ENCODE data around the gene PALB2.
"Not testable (repeated sequence)": the region's sequence is repeated elsewhere in the genome, so short reads cannot be mapped to it uniquely, and the experiment has no call there.

Gene PALB2

DNA sequence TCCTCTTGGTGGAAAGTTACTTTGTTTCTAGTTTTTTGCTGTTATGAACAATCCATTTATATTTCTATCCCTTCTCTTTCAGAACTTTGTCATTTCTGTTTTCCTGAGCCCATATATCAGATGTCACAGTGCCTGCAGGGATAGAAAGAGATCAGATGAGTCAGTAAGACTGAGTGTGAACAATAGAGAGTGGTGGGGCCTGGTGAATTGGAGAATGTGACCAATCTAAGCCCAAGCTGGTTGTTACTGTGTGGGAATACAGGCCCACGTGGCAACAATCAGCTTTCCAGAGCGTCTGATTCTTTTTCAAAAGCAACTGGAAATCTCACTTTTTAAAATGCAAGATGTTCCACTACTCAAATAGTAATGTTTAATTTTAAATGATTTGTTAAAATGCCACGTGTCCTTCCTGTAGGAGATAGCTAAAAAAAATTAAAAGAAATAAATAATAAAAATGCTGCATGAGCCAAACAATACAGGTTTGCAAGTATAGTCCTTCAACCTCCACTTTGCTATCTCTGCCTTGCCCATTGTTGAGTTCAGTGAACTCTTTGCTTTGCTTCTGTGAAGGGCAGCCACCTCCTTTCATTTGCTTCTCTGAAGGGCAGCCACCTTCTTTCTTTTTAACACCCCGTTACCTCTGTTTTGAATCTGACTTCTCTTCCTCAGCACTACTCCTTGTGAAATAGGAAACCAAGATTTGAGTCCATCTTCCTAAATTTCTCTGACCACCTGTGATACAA lies 9.7 kb upstream of the PALB2 start:
- DNase-seq (ENCODE audit: extremely low spot score, insufficient read length, low read depth) (no peak), FAIRE-seq (peak; percentile 63)

DNA sequence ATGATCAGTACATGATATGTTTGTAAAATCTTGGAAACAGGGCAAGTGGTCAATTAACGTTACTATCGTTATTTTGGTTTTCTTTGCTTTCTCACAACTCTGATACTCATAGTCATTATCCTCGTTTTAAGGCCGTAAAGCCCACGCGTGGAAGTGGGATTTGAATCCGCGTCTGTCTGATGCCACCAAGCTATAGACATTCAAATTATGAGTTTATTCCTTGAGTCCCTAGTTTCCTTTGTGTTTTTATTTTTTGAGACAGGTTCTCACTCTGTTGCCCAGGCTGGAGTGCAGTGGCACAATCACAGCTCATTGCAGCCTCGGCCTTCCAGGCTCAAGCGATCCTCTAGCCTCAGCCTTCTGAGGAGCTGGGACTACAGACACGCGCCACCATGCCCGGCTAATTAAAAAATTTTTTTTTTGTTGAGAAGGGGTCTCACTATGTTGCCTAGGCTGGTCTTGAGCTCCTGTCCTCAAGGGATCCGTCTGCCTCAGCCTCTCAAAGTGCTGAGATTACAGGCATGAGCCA lies 1.2 kb upstream of the PALB2 start:
- no peak for DNase-seq (ENCODE audit: extremely low spot score, insufficient read length, low read depth)
- no peak for FAIRE-seq

DNA sequence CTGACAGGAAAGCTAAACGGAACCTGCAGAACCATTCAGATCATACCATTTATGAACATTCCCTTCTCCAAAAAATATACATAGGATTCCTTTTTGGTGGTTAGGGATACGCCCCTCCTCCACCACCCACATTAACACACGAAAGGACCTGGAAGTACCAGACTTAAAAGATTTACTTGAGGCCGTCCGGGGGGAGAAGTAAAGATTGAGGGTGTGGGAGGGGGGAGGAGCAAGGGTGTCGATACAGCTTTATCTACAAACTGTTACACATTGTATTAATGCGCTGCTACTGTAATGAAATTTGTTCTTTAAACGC lies 537 bp downstream of the PALB2 start:
- FAIRE-seq, result no peak

DNA sequence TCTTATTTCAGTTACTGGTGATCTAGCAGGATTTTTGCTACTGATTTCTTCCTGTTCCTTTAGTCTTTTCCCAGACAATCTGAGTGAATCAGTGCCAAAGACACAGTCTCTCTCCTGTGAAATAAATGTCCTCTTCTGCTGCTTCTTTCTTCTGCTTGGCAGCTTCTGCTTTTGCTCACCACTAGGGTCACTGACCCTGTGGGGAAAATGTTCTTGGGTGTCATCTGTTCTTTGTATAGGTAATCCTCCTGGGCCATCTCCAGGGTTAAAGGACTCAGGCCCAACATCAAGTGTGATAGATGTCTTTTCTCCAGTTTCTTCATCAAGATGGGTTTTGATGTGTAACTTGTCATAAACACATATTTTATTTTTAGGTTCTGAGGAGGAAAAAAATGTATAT lies 5.2 kb downstream of the PALB2 start:
- DNase-seq (ENCODE audit: extremely low spot score, insufficient read length, low read depth), result no peak
- no peak for FAIRE-seq

More for the DNA sequence above, 537 bp downstream of the PALB2 start:
- no peak for DNase-seq (ENCODE audit: extremely low spot score, insufficient read length, low read depth)

DNA sequence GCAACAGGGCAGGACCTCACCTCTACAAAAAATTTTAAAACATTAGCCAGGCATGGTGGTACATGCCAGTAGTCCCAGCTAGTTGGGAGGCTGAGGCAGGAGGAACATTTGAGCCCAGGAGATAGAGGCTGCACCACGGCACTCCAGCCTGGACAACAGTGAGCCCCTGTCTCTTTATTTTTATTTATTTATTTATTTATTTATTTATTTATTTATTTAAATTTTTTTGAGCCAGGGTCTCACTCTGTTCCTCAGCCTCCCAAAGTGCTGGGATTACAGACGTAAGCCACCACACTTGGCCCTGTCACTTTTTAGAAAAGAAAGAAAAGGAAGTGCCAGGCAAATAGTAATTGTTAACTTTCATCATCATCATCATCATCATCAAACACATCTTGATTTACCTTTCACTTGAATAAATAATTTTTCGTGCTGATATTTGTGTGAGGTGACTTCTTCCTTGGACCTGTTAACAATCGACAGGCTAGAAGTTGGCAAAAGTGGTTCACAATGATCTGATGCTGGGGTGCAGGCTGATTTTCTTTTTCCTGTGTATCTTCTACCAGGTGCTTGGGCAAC lies 6.6 kb downstream of the PALB2 start:
- FAIRE-seq, result no peak
- DNase-seq (ENCODE audit: extremely low spot score, insufficient read length, low read depth), result no peak

DNA sequence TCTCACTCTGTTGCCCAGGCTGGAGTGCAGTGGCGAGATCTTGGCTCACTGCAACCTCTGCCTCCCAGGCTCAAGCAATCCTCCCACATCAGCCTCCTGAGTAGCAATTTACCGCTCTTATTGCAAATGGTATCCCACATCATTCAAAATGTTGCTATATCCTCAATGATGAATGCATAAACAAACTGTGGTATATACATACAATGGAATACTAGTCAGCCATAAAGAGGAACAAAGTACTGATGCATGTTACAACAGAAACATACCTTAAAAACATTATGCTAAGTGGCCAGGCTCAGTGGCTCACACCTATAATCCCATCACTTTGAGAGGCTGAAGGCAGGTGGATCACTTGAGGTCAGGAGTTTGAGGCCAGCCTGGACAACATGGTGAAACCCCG lies 9.2 kb downstream of the PALB2 start:
- not testable (repeated sequence) for FAIRE-seq; DNase-seq (ENCODE audit: extremely low spot score, insufficient read length, low read depth)

DNA sequence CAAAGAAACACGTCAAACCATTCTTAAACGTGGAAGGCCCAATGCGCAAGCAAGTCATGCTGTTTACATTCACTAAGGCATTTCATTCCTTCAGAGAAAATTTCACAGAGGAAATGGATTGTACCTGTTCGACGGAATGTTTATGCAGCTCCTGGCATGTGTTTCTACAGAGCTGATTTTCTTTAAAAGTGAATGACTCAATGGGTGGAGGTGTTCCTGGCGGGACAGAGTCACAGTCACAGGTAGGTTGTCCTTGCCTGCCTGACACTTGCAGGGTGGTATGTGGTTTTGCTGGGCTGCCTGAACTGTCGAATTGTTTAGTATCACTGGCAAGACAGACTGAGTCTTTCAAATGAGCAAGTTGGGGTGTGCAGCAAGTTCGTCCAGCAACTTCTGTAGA lies 11.6 kb downstream of the PALB2 start:
- DNase-seq (ENCODE audit: extremely low spot score, insufficient read length, low read depth) (no peak), FAIRE-seq (no peak)

DNA sequence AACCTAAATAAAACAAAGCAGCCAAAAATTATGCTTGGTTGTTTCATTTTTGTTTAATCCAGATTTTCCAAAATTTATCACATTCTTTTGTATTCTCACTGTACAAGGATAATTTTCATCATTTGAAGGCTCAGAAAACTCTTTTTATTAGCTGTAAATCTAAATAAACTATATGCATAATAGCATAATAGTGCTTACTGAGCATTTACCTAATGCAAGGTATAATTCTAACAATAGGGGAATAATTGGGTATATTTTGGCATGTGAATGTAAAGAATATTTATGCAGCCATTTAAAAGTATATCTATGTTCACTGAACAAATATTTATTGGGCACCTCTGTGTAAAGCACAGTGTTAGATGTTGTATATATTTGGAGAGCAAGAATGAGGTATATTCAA lies 17.0 kb downstream of the PALB2 start:
- DNase-seq (ENCODE audit: extremely low spot score, insufficient read length, low read depth), result no peak
- FAIRE-seq, result no peak

DNA sequence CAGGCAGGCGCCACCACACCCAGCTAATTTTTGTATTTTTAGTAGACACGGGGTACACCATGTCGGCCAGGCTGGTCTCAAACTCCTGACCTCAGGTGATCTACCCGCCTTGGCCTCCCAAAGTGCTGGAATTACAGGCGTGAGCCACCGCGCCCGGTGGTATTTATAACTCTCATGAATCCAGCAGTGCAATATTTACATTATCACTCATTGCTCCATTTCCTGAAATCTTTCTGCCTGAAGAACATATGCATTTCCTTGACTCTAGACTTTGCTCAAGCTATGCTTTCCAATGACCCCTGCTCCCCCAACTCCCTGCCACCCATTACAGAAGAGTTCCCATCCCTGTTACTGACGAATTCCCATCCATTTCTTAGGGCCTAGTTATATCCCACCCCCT lies 25.3 kb downstream of the PALB2 start:
- FAIRE-seq (no peak), DNase-seq (ENCODE audit: extremely low spot score, insufficient read length, low read depth) (no peak)

DNA sequence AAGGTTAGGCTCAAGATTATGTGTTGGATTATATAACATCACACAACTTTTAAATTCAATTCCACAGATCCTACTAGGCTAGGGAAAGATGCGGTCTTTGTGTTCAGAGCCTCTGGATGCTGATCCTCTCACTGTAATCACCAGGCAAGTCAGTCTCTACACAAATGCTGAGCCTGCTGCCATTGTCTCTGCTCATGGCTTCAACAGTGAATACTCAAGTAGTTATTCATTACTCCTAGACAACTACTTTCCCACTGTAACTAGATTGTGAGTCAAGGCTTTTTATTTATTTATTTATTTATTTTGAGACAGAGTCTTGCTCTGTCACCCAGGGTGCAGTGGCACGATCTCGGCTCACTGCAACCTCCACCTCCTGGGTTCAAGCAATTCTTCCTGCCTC lies 29.2 kb downstream of the PALB2 start:
- DNase-seq (ENCODE audit: extremely low spot score, insufficient read length, low read depth) (no peak), FAIRE-seq (no peak)

DNA sequence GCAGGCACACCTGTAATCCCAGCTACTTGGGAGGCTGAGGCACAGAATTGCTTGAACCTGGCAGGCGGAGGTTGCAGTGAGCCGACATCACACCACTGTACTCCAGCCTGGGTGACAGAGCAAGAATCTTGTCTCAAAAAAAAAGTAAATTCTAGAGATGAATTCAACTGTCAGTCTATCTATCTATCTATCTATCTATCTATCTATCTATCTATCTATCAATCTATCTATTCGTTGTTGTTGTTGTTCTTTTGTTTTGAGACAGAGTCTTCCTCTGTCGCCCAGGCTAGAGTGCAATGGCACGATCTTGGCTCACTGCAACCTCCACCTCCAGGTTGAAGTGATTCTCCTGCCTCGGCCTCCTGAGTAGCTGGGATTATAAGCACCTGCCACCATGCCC lies 30.2 kb downstream of the PALB2 start:
- not testable (repeated sequence) for DNase-seq (ENCODE audit: extremely low spot score, insufficient read length, low read depth); FAIRE-seq

DNA sequence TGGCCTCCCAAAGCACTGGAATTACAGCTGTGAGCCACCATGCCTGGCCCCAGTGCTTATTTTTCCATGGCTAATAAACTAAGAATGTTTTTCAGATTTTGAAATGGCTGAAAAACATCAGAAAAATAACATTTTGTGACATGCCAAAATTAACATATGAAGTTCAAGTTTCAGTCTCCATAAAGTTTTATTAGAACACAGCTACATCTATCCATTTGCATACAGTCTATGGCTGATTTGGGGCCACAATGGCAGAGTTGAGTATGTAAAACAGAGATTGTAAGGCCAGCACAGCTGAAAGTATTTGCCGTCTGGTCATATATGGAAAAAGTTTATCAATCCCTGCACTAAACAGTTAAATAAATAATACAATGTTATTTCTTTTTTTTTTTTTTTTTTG lies 31.2 kb downstream of the PALB2 start:
- DNase-seq (ENCODE audit: extremely low spot score, insufficient read length, low read depth) (no peak), FAIRE-seq (no peak)

DNA sequence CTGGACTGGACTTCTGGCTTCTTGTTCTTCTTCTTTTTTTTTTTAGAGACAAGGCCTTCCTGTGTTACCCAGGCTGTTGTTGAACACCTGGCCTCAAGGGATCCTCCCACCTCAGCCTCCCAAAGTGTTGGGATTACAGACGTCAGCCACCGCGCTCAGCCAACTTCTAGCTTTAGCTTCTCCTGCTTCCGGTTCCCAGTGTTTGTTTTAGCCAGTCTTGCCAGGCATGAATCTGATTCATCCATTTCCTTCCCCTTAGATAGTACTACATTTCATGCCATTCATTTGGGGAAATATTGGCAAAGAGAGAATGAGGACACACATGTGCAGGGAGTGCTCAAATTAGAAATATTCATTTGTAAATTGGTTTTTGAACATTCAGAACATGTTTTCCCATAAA lies 32.9 kb downstream of the PALB2 start:
- DNase-seq (ENCODE audit: extremely low spot score, insufficient read length, low read depth) (no peak), FAIRE-seq (no peak)

DNA sequence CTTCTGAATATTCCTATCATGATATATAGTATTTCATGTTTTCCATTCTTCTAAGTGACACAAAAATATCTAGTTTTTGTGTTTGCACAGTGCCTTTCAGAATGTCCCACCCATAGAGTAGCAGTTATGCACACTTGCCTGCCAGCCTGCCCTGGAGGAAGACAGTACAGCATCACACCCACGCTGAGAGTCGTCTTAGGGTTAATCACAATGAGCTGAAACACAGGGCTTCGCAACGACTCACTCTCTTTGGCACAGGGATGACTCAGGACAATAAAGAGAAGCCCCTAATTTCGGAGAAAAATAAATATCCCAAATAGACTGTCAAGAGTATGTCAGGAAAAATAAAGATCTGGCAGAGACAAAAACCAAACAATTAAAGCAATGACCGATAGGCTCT lies 33.4 kb downstream of the PALB2 start:
- DNase-seq (ENCODE audit: extremely low spot score, insufficient read length, low read depth) (no peak), FAIRE-seq (no peak)

DNA sequence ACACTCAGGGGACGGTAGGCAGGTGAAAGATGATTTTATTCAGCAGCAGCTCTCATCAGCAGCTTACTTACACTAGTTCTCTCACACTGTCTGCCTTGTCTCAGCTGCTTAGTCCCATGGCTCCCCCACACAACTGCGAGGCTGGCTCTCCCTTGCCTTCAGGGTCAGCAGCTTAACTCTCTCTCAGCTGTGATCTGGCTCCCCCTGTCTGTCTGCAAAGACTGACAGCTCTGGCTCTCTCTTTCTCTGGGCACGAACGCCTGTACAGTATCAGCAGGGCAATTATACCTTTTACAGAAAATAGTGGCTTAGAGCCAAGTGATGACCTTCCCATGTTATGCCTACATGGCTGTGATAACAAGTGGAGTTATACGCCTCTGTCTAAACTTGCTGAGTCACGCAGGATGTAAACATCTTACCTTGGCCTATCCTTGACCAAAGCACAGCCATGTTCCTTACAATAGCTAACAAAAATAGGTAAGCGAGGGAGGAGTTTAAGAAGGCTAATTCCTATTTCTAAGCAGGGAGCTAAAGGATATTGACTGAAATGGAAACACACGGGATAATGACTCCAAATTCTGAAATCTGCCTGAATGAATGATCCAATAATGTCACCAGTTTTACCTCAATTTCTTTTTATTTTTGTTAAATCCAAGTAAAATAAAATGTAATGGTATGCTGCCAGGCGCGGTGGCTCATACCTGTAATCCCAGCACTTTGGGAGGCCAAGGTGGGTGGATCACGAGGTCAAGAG lies 43.9 kb downstream of the PALB2 start:
- FAIRE-seq (no peak), DNase-seq (ENCODE audit: extremely low spot score, insufficient read length, low read depth) (no peak)

DNA sequence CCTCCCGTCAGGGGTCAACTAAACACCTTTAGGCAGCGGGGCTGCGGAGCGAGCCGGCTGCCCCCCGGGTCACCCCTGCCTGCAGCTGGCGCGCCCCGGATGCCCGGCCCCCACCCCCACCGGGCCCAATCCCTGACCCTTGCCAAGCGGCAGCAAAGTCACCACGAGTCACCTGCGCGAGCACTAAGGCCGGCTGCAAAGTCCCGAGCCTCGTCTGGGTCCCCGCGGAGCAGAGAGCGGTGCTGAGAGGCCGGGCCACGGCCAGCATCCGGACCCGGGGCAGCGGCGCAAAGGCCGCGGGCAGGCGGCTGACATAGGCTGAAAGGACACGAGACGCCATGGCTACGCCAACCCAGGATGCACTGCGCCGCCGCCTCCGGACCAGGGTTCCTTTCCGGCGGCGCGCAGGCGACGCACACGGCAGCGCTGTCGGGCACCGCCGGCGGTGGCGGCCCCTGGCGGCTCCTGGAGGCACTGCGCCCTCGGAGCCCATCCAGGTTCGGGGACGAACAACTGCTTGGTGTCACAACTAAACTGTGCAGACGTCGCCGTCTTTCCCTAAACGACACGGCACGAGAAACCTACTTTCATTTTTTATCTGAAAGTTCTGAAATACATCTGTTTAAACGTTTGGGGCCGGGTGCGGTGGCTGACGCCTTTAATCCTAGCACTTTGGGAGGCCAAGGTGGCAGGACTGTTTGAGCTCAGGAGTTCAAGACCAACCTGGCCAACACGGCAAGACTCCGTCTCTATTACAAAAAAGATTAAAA lies 45.0 kb downstream of the PALB2 start, which contains the start of gene NDUFAB1:
TSS of gene NDUFAB1 (minus strand) at position 366 of the 770 bp plus-strand sequence. CDS start at position 340, 26 bp downstream.
- FAIRE-seq, result peak; percentile 70
- peak; percentile 87 for DNase-seq (ENCODE audit: extremely low spot score, insufficient read length, low read depth)

DNA sequence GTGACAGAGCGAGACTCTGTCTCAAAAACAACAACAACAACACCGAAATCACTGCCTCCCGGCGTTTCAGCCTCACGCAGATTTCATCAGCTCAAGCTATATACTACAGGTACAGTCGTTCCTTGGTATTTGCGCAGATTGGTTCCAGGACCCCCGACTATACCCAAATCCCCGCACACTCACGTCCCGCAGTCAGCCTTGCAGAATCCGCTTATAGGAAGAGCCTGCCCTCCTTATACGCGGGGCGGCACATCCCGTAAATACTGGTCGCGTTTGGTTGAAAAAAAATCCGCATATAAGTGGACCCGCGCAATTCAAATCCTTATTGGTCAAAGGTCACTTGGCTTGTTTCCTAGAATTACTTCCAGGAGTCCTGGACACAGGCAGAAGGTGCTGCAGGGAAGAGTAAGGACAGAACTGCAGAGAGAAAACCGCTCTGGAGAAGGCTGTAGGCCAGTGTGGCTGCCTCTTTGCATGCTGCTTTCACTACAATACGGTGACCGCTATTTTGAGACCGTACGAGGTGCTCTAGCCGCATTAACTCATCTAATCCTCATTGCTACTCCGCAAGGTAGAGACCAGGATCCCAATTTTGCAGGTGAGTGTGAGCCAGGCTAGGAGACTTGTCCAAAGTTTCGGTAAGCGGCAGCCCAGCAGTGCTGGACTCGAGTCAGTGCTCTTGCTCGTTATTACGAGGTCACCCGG lies 45.7 kb downstream of the PALB2 start:
- DNase-seq (ENCODE audit: extremely low spot score, insufficient read length, low read depth), result no peak
- FAIRE-seq, result no peak

DNA sequence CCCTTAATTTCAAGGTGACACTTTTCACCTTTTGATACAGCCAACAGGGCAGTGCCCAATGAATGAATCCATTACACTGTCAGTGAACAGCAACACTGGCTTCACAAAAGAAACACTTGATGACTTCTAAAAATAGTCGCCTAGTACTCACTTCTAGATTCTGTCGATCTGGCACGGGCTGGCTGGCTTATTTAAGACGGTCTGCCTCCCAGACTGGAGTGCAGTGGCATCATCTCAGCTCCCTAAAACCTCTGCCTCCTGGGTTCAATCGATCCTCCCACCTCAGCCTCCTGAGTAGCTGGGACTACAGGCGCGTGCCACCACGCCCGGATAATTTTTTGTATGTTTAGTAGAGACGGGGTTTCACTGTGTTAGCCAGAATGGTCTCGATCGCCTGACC lies 46.9 kb downstream of the PALB2 start:
- FAIRE-seq, result no peak
- no peak for DNase-seq (ENCODE audit: extremely low spot score, insufficient read length, low read depth)

DNA sequence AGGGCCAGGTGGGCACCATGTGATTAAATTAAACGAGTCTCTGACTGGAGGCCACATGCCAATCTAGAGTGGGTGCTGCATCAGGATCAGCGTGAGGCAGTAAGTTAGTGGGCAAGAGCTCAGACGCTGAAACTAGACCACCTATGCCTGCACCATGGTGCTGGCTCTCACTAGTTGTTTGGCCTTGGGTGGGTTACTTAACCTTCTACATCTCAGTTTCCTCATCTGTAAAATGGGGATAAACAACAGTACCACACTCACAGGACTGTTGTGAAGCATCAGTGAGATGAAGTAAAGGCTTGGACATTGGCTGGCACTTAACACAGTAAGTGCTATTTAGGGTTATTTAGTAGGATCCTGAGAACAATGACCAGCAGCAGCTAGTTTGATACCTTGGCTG lies 50.9 kb downstream of the PALB2 start:
- FAIRE-seq (no peak), DNase-seq (ENCODE audit: extremely low spot score, insufficient read length, low read depth) (no peak)

DNA sequence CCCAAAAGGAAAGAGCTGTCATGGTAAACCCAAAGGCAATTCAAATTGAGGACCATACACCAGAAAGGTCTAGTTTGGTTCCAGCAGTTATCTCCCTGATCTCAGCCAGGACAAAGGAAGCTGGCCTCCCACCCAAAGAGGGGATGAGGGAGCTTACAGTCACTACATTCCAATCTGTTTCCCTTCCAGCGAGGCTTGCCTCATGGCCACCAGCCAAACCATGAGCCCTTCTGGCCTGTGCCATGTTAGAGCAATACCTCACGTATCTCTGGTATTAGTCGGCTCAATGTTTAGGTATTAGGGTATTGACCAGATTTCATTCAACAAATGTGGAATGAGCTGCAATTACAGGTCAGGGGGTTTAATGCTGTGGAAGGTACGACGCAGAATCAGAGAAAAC lies 53.4 kb downstream of the PALB2 start:
- no peak for DNase-seq (ENCODE audit: extremely low spot score, insufficient read length, low read depth)
- no peak for FAIRE-seq

All from GM18507 (cell line).